ENCODE results near the gene WHRN.

Gene WHRN

GRCh38 chr9:114367772-114368569, 137.3 kb downstream of the WHRN start:
- TF ChIP-seq, protein P1, sequence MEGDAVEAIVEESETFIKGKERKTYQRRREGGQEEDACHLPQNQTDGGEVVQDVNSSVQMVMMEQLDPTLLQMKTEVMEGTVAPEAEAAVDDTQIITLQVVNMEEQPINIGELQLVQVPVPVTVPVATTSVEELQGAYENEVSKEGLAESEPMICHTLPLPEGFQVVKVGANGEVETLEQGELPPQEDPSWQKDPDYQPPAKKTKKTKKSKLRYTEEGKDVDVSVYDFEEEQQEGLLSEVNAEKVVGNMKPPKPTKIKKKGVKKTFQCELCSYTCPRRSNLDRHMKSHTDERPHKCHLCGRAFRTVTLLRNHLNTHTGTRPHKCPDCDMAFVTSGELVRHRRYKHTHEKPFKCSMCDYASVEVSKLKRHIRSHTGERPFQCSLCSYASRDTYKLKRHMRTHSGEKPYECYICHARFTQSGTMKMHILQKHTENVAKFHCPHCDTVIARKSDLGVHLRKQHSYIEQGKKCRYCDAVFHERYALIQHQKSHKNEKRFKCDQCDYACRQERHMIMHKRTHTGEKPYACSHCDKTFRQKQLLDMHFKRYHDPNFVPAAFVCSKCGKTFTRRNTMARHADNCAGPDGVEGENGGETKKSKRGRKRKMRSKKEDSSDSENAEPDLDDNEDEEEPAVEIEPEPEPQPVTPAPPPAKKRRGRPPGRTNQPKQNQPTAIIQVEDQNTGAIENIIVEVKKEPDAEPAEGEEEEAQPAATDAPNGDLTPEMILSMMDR (IDR thresholded peaks at IDR 0.05; ENCODE audit: insufficient read depth, low read depth, low read length, missing control alignments): no peak
- no peak overlapping the region; the same call in 1 of the 2 replicates for H3K4me3 ChIP-seq (ENCODE audit: low read depth, low read length)
- DNase-seq (ENCODE audit: low read depth): no peak

DNA sequence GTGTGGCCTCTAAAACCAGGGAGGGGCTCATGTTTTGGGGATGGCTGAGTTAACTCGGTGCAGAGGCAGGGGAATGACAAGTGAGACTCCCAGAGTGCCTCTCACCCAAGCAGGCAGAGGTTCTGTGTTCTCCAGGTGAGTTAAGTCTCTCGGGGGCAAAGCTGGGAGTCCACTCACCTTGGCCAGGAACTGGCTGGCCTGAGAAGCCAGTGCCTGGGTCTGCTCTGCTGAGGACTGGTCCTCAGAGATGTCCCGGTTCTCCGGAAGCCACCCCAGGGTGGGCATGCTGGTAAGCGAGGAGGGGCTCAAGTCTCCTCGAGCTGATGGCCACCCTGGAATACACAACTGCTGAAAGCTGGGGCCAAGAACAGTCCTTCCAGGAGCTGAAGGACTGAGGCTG, 137.9 kb downstream of the WHRN start:
- TF ChIP-seq, protein P1 (IDR thresholded peaks at IDR 0.05; ENCODE audit: insufficient read depth, low read depth, low read length, missing control alignments): no peak
- H3K4me3 ChIP-seq (ENCODE audit: low read depth, low read length): peak overlapping the region; percentile 47
- no peak for DNase-seq (ENCODE audit: low read depth)

DNA sequence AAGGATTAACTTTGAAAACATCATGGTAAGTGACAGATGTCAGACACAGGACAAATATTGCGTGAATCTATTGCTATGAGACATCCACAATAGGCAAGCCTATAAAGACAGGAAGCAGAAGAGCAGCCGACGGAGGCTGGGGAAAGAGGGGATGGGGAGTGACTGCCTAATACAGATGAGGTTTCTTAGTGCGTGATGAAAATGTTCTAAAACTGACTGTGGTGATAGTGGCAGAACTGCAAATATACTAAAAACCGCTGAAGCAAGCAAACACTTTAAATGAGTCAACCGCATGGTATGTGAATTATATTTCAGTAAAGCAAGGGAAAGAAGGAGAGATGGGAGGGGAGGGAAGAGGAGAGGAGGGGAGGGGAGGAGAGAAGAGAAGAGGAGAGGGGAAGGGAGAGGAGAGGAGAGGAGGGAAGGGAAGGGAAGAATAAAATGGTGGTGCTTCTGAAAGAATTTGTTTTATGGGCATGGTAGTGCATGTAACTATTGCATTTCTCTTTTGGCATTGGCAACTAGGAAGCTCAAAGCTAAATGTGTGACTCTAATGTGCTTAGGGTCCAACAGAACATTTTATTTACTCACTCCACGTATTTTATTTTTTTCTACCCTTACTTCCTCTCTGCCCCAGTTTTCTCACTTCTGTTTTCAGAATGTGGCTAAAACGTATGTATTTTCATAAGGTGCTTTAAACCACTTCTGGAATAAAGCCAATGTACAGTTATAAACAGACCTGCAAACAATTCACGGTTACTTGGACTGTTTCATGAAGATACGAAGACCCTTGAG, 138.7 kb downstream of the WHRN start:
- DNase-seq (ENCODE audit: low read depth): peak; percentile 77
- peak overlapping the region; percentile 47 for H3K4me3 ChIP-seq (ENCODE audit: low read depth, low read length)
- TF ChIP-seq, protein P1 (IDR thresholded peaks at IDR 0.05; ENCODE audit: insufficient read depth, low read depth, low read length, missing control alignments): no peak

GRCh38 chr9:114365194-114365593, 140.1 kb downstream of the WHRN start:
- TF ChIP-seq, protein P1 (IDR thresholded peaks at IDR 0.05; ENCODE audit: insufficient read depth, low read depth, low read length, missing control alignments): no peak
- DNase-seq (ENCODE audit: low read depth): no peak

GRCh38 chr9:114364134-114365041, 140.9 kb downstream of the WHRN start:
- no peak overlapping the region for H3K4me3 ChIP-seq (ENCODE audit: low read depth, low read length)
- TF ChIP-seq, protein P1 (IDR thresholded peaks at IDR 0.05; ENCODE audit: insufficient read depth, low read depth, low read length, missing control alignments): no peak
- peak; percentile 32 for DNase-seq (ENCODE audit: low read depth)

More at GRCh38 chr9:114365194-114365593, 140.1 kb downstream of the WHRN start:
- no peak overlapping the region for H3K4me3 ChIP-seq (ENCODE audit: low read depth, low read length)

GRCh38 chr9:114363424-114363823, 141.8 kb downstream of the WHRN start:
- H3K4me3 ChIP-seq (ENCODE audit: low read depth, low read length): no peak overlapping the region
- DNase-seq (ENCODE audit: low read depth): no peak
- TF ChIP-seq, protein P1 (IDR thresholded peaks at IDR 0.05; ENCODE audit: insufficient read depth, low read depth, low read length, missing control alignments): no peak

All from GM12865 (cell line).